Kidney tubule cell (primary cell): ENCODE measurements around the gene RCAN2.
A peak's percentile ranks its signal among the peaks of the same experiment; 100 is the strongest.
"Not testable (repeated sequence)": the region's sequence is repeated elsewhere in the genome, so short reads cannot be mapped to it uniquely, and the experiment has no call there.

Experiments
- DNase-seq: peaks from one replicate; pipeline ENCODE4 v3.0.0-alpha.2; 2018; ENCODE audit warnings: low spot score

Gene RCAN2

DNA sequence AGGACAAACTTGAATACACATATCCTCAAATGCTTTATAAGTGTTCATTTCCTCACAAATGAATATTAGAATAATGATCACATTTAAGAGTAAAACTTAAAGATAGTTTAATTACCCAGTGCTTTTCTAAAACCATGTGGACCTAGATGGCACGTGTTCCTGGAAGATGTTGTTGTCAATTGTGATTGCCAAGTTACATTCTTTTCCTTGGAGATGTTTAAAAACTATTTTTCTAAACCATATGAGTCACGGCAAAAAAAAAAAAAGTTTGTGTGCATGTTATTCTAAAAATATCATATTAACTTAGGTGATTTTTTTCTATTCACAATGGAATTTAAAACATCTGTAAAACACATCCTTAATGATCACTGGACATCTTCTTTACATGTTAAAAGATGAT lies 51.1 kb downstream of the RCAN2 start:
- DNase-seq, result no peak

DNA sequence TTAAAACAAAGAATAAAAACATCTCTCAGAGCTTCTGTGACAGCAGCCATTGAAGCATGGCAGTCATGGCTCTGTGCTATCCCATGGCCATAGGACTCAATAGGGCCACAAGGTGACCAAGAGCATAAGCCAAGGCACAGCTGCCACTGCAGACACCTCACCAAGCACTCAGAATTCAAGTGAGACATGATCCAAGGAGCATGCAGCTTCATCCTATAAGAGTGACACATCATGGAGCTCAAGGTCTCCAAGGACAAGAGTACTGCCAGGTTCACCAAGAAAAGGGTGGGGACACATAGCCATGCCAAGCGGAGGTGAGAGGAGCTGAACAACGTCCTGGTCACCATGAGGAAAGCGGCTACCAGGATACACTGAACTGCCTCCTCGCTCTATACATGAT lies 53.0 kb downstream of the RCAN2 start:
- DNase-seq, result no peak

- peak; percentile 9 for DNase-seq
These were observed 53.5 kb downstream of the RCAN2 start for GRCh38 chr6:46437671-46438221.

DNA sequence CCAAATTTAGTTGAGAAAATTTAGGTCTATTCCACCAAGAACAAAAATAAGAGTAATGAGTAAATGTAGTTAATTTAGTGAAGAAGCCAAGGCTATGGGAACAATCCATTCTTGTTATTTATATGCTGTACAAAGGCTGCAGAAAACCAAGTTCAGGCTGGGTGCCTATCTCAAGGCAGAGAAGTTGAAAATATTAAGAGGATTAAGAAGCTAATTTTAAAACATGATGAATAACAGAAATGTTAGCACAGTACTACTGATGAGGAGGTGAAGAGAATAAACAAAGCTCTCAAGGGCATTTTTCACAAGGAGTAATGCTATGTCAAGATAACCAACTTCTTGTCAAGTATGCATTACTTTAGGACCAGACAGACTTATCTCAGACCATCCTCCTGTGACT lies 68.6 kb downstream of the RCAN2 start:
- no peak for DNase-seq

GRCh38 chr6:46421939-46422338 lies 69.3 kb downstream of the RCAN2 start:
- DNase-seq, result no peak

DNA sequence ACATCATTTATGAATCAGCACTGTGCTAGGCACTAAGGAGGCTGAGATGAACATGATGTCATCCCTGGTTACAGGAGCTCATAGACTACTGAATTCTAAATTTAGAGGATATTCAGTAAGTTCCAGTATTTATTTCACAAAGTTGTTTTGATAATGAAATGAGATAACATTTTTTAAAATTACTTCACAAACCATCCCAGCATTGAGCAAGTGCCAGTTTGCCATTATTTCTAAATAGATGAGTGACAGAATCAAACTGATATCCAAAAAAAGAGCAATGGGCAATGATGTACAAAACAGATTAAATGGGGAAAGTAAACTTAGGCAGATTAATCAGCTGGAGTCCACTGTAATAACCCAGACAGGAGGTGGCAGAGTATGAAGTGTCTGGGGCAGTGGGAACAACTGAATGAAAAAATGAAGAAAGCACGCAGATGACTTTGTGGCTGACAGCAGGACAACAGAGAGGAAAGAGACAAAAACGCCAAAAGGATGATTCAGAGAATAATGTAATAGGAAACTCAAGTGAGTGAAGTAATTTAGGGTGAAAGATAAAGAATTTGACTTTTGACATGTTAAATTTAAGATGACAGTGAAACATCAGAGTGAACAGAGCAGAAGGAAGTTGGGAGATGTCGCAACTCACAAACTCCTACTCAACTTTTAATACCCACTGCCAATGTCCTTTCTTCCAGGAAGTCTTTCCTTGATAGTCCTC lies 70.2 kb downstream of the RCAN2 start:
- DNase-seq, result no peak

DNA sequence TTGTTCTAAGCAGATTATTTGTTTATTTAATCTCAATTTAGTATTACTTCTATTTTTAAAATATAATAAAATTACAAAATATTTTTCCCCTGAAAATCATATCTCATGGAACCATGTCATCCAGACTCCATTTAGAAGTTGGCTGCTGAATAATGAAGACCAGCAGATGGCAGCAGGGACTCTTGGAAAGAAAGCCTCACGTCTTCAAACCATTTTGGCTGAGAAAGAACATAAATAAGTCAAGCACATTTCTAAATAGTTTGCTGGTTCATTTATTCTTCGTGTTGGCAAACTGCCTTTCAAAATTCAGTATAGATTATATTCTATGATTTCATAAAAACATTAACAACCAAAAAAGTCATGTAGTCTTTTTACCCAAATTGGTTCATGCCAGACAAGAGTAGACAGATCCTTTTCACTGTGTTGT lies 71.7 kb downstream of the RCAN2 start:
- DNase-seq, result peak; percentile 63

DNA sequence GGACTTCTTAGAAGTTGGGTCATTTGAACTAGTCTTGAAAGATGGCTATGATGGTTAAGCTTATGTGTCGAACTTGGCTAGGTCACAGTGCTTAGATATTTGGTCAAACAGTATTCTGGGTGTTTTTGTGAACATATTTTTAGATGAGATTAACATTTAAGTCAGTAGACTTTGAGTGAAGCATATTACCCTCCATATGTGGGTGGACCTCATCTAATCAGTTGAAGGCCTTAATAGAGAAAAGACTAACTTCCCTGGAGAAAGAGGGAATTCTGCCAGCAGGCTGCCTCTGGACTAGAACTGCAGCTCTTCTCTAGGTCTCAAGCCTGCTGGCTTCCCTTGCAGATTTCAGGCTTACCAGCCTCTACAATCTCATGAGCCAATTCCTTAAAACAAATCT lies 76.9 kb downstream of the RCAN2 start:
- DNase-seq, result no peak

DNA sequence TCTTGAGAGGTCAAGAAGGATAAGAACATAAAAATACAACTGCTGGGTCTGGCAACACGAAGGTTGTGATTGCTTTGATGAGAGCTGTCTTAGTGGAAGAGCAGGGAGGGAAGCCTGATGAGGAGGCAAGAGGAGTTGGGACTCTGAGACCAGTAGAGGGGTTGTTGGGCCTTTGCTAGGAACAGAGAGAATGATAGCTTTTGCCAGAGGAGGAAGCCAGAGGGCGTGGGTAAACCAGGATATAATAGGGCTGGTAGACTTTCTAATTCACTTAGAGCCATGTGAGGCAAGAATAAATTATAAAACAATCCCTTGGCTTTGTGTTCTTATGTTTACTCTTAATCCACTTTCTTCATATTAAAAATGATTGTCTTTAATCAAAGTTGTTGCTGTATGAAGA lies 78.6 kb downstream of the RCAN2 start:
- no peak for DNase-seq

DNA sequence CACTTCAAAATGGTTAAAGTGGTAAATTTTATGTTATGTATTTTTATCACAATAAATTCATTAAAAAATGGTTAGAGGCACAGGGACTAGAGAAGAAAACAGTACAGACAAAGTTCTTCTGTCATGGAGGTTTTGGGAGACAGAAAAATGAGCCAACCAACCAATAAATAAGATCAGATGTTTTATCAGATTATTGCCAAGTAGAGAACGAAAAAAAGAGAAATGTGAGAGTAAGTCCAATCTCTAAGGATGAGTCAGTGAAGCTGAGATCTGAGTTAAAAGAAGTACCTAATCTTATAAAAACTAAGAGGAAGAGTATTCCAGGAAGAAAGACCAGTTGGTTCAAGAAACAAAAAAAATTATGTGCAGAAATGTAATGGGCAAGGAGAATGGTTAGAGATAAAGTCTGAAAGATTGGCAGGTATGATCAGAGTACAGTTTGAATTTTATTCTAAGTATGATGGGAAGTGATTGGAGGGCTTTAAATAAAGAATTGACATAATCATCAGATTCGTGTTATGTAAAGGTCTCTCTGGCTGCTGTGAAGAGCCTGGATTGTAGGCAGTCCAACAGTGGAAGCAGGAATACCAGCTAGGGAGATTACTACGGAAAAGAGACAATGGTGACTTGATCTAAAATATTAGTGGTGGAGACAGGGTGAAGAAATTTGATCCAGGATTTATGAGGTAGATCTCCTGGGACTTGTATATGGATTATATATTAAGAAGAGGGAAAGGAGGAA lies 79.6 kb downstream of the RCAN2 start:
- DNase-seq, result no peak

- DNase-seq, result peak; percentile 20
These were observed 80.8 kb downstream of the RCAN2 start for GRCh38 chr6:46410334-46410953.

- no peak for DNase-seq
These were observed 83.3 kb downstream of the RCAN2 start for GRCh38 chr6:46407776-46408530.

- no peak for DNase-seq
These were observed 84.0 kb downstream of the RCAN2 start for GRCh38 chr6:46407246-46407645.

DNA sequence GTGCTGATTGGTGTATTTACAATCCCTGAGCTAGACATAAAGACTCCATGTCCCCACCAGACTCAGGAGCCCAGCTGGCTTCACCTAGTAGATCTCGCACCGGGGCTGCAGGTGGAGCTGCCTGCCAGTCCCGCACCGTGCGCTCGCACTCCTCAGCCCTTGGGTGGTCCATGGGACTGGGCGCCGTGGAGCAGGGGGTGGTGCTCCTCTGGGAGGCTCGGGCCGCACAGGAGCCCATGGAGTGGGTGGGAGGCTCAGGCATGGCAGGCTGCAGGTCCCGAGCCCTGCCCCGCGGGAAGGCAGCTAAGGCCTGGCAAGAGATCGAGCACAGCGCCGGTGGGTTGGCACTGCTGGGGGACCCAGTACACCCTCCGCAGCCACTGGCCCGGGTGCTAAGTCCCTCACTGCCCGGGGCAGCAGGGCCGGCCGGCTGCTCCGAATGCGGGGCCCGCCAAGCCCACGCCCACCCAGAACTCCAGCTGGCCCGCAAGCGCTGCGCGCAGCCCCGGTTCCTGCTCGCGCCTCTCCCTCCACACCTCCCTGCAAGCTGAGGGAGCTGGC lies 85.5 kb downstream of the RCAN2 start:
- DNase-seq, result not testable (repeated sequence)

DNA sequence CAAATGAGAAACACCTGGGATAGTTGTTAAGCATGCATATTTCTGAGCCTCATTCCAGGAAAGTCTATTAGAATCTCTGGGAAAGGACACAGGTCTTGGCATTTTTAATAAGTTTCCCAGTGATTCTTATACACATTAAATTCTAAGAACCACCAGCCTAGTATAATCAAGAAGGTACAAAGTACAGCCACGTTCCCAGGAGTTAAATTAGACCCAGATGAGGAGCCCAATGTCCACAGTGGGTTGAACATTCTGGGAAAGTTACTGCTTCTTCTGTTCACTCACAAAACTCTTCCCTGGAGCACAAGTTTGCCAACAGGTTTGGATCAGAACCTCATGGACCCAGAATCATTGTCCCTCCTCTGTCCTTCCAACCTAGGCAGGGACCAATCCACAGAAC lies 90.4 kb downstream of the RCAN2 start:
- DNase-seq, result no peak

GRCh38 chr6:46395530-46395929 lies 95.7 kb downstream of the RCAN2 start:
- no peak for DNase-seq

DNA sequence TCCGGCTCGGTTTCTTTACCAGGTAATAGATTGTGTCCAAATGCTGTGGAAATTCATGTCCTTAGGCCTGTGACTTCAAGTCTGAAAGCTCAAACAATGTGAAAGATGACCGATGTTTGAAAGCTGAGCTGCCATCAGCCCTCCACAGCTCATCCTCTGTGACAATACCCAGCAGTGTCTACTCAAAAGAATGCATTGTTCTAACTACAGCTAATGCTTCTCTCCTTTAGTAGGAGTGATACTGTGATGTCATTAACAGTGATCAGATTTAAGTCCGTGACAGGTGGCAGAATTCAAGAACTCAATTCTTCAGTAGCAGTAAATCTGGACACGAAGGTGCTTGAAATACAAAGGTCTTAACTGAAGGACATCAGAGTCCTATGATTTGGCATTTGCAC lies 97.3 kb downstream of the RCAN2 start:
- DNase-seq, result no peak

- no peak for DNase-seq
These were observed 97.9 kb downstream of the RCAN2 start for GRCh38 chr6:46393161-46393939.

DNA sequence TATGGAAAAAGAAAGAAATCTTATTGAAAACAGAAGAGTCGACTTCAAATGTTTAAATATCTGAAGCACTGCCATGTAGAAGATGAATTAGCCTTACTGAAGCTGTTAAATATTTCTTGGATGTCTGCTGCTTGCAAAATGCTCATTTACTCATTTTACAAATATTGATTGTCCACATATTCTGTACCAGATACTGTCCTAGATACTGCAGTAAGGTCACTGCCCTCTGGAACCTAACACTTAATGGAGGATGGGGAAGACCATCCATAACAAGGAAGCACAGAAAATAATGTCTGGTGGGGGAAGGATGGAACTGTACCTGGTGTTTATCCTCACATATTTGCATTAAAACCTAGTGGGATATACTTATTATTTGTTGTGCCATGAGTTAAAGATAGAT lies 99.0 kb downstream of the RCAN2 start:
- no peak for DNase-seq

GRCh38 chr6:46390153-46390876 lies 100.9 kb downstream of the RCAN2 start:
- peak; percentile 68 for DNase-seq
